GM21447 (cell line): ENCODE data around the gene KIF1A.
"Not testable (repeated sequence)": the region's sequence is repeated elsewhere in the genome, so short reads cannot be mapped to it uniquely, and the experiment has no call there.

Source experiments
- ATAC-seq: cut with Tn5 transposase; IDR thresholded peaks from one replicate; pipeline ENCODE4 v1.9.1; 2021; ENCODE audit not compliant: unreplicated experiment

KIF1A gene

DNA sequence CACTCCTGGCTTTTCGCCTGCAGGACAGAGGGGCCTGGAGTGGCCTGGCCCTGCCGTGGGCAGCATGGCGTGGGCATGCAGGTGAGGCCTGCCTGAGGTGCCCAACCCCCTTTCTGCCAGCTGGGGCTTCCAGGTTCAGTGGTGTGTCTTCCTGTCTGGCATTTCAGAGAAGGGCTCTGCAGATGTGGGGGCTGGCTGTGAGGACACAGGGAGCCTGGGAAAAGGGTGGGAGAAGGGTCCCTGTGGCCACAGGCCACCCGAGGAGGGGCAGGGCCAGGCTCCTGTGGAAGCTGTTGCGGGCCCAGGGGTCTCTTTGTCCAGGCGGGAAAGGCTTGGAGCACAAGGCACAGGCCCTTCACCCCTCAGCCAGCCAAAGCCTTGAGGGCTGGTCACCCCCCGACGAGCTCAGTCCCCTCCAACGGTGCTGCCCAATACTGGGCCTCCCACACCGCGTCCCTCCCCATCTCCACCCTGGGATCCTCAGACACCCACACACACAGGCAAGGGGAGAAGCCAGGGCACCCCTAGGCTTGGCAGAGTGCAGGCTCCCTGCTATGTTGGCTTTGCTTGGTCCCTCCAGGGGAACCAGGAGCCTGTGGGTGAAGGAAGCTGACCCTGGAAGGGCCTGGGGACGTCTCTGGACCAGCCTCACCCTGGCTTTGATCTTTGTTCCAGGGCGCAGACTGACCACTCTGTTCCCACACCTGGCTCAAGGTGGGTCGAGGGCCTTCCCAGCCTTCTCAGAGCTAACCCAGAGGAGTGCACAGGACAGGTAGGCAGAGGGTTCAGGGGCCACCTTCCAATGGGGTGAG, 132.1 kb downstream of the KIF1A start:
- no peak for ATAC-seq

DNA sequence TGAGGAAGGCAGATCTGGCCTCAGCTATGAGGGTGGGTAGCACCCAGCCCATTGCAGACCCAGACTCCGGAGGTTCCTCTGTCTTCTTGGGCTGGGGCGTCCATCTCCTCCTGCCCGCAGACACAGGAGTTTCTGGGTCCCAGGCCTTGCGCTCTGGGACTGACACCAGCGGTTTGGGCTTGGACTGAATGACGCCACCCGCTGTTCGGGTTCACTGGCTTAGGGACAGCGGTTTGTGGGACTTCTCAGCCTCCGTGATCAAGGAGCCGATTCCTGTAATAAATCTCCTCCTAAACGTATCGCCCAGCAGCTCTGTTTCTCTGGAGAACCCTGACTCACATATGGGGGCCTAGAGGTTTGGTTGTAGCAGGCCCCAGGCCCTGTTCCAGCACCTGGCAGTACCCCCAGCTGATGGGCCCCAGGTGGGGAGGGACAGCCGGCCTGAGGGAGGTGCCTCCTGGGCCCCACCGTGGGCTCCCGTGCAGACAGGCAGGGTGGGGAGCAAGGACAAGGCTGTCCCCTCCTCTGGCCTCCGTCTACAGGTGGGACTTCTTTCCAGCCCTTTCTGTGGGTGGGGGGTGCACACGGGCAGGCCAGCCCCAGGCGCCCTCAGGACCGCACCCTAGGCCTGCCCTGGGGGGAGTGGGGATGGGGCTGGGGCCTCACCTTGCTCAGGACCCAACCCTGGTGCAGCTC, 132.8 kb downstream of the KIF1A start:
- ATAC-seq, result no peak

DNA sequence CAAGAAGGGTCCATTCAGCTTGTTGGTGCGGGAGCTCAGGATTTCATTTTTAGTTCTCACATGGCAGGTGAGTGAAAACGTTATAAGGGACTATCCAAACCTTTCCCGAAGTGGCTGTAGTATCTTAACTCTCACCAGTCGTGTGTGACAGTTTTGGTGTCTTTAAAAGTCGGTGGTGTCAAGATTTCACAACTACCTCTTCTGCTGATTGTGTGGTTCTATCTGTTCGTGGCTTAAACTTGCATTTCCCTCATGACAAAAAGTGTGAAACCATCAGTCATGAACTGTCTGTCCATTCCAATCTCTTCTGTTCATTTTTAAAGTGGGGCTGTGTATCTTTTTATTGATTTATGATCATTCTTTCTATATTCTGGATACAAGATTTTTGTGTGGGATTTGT, 133.6 kb downstream of the KIF1A start:
- no peak for ATAC-seq

DNA sequence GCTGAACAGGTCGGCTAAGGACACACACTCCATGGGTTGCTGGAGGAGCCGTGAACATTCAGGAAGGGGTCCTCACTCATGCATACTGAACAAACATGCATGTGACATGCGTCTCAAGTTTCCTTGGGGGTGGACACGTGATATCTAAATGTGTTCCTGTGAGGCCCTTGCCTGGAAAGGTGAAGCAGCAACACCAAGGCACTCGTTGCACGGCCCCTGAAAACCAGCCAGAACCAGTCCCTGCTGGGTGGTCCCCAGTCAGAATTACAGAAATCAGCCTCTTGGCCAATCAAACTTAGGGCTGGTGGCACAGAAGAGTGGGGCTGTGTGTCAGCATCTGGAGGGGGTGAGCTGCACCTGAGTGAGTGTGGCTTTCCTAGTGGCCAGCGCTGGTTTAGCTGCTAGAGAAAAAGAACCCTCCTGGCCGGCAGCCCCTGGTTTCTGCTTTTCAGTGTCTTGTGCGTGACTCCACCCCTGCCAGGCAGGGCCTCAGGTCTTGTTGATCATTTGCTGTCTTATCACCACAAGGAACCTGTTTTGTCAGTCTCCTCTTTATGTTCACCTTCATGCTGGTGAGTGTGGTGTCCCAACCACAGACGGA, 134.1 kb downstream of the KIF1A start:
- ATAC-seq, result no peak

DNA sequence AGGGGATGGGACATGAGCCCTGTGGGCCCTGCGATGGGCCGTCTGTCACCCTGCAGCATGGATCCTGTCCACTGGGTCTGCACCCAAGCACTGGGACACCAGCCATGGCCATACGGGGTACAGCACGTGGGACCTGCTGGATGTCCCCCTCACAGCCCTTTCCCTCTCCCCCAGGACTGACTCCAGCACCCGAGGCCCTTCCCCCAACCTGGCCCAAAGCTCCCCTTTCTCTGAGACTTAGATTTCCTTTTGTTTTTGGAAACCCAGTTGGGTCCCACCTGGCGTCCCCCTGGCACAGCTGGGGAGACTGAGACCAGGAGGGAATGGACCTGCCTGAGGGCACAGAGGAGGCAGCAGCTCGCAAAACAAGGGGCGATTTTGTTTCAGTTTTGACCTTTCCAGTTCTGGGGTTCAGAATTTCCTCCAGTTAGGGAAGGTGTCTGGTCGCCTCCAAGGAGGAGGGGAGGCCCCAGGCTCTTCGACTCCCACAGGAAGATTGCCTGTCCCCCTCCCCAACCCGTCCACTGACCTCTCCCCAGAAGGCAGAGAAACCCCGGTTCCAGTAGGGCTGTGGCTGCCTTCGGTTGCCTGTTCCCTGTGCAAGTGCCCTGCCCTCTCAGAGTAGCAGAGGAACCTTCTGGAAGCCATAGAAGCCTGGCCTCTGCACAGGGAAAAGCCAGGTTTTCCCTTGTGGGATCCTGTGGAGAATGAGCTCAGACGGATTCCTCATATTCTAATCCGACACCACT, 135.9 kb downstream of the KIF1A start:
- ATAC-seq, result not testable (repeated sequence)

DNA sequence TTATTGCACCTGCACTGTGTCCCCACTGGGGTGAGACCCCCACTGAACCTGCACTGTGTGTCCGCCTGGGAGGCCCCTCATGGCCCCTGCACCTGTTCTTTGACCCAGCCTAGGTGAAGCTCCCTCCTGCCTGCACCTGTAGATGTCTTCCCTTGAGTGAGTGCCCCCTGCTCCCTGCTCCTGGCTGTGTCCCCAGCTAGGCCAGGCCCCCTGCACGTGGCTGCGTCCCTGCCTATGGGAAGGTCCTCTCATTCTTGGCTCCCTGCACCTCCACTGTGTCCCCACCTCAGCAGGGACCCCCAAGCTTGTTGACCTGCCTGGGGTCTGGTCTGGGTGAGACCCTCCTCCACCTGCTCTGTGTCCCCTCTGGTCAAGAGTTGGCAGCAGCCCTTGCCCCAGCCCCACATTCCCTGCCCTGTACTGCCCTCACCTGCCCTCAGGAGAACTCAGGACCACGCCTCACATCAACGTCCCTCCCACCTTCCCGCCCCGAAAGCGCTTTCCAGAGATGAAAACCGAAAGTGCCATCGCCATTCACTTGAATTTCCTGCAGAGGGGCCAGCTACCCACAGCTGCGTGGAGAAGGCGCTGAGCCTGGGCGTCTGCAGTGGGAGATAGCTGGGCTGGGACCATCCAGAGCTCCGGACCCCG, 136.6 kb downstream of the KIF1A start:
- ATAC-seq, result not testable (repeated sequence)

DNA sequence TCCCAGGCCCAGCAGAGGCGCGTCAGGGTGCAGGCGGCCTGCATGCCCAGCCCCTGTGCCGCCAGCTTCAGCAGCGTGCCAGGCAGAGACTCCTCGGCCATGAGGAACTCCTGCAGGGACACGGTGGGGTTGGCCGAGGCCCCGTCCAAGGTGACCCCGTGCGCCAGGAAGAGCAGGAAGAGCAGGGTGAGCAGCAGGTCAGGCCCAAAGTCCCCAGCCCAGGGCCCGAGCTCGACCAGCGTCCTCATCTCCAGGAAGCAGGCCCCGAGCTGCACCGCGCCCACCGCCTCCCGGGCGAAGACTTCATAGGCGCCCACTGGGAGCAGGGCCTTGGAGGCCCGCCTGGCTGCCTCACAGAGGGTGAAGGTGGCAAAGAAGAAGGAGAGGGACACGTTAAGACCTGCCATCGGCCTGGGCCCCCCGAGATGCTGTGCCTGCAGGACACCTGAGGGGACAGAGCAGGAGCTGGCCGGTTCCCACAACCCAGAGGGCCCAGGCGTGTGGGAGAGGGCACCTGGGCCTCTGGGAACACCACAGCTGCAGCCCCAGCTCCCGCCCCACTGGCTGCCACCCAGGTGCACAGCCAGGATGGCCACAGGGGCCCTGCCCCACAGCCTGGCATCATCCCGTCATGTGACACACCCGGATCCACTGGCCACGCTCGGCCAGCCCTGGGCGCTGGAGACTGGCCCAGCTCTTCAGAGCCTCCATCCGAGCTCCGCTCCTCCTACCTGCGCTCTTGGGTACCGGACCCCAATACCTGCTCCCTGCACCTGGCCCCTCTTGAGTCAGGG, 137.4 kb downstream of the KIF1A start, which contains the start of gene AQP12B:
Gene AQP12B (minus strand): TSS at position 455 of the 794 bp plus-strand sequence. CDS start 48 bp downstream, at position 407.
- not testable (repeated sequence) for ATAC-seq

DNA sequence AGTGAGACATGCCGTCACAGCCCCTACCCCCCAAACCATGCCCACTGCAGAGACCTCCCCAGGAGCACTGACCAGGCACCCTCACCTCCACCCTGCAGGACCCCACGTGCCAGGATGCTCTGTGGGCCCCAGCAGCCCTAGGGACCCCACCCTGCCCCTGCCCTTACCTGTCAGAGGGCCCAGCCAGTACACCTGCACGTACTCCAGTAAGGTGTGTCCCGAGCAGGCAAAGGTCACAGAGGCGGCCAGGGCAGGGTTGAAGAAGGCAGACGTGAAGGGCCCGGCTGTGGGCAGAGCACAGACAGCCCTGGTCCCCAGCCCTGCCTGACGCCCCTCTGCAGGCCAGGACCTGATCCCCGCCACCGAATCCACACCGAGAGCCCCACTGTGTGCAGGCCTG, 139.8 kb downstream of the KIF1A start:
- ATAC-seq, result not testable (repeated sequence)

DNA sequence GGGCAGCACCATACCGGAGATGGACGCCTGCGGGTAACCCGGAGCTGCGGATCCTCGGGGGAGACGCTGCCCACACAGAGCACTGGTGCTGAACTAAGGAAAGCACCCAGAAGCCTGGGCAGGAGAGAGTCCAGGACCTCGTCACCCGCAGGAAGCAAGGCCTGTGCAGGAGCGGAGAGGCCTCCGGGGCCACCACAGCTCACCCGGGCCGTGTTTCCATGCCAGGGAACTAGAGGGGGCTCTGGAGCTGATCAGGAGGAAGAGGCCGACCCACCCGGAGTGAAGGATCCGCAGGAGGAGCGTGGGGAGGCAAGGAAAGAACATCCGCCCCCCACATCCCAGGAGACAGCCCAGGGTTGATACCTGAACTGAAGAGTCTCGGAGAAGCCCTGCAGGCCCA, 141.1 kb downstream of the KIF1A start:
- not testable (repeated sequence) for ATAC-seq

DNA sequence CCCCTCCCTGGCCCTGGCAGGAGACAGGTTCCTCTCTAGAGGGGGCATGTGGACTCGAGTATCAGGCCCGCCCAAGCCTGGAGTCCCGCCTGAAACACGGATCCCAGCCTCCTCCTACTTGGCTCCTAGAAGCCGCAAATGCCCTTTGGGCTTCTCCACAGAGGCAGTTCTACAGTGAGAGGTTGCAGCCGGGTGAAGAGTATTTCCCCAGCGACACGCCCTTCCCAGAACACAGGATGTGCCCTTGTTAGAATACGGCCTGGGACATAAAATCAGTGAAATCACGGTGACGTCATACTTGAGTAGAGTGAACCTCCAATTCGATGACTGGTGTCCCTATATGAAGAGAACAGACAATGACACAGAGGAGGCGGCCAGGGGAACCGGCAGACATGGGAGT, 142.0 kb downstream of the KIF1A start:
- not testable (repeated sequence) for ATAC-seq

DNA sequence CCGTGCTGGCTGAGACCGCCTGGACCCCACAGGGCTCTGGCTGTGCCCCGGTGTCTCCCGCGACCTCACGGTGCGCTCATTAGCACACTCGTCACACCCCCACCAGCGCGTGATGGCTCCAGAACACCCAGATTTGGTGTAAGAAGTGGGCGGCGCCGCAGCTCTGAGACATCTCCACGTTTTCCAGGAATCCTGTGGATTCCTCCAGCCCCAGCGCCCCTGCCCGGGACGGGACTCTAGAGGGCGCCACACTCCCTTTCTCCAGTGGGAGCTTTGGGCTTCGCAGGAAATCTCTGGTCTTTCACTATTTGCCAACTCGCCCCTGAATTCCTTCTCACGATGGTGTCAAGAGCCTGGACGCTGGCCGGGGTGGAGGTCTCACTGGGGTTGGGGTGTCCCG, 144.7 kb downstream of the KIF1A start:
- ATAC-seq, result not testable (repeated sequence)

DNA sequence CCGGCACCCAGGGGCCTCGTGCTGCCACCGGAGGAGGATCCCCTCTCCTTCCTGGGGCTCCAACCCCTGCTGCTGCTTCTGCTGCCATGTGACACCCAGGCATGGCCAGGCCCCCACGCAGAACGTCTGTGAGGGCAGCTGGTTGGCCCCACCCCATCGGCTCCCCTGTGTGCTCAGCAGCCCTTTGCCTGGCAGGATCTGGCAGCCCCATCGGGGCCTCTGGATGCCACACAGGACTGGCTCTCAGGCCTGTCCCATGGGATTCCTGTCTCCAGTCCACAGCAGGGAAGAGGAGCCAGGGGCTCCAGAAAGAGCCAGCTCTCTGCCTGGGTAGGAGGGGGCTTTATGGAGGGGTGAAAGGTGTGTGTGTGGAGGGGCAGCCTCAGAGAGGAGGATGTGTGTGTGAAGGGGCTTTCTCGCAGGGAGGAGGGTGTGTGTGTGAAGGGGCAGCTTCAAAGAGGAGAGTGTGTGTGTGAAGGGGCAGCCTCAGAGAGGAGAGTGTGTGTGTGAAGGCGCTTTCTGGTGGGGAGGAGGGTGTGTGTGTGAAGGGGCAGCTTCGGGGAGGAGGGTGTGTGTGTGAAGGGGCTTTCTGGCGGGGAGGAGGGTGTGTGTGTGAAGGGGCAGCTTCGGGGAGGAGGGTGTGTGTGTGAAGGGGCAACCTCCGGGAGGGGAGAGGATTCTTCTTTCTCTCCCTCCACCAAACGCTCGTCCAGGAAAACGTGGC, 145.4 kb downstream of the KIF1A start:
- not testable (repeated sequence) for ATAC-seq

DNA sequence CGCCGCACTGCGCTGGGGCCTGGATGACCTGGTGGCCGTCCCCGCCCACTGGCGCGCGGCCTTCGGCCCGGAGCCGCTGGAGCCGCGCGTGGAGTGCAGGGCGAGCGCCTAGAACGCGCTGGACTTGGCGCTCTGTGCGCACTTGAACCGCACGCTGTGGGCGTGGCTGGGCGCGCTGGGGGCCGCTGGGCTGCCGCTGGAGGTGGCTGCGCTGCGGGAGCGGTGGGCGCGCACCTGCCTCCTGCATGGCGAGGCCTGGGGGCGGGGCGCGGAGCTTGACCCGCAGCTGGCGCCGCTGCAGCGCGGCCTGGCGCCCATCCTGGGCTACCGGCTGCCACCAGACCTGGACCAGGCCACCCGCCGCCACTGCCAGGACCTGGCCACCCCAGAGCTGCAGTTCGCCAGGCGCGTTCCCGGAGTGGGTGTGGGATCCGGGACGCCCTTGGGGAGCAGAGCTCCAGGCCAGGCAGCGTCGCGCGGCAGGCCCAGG, 147.3 kb downstream of the KIF1A start:
- ATAC-seq, result no peak

DNA sequence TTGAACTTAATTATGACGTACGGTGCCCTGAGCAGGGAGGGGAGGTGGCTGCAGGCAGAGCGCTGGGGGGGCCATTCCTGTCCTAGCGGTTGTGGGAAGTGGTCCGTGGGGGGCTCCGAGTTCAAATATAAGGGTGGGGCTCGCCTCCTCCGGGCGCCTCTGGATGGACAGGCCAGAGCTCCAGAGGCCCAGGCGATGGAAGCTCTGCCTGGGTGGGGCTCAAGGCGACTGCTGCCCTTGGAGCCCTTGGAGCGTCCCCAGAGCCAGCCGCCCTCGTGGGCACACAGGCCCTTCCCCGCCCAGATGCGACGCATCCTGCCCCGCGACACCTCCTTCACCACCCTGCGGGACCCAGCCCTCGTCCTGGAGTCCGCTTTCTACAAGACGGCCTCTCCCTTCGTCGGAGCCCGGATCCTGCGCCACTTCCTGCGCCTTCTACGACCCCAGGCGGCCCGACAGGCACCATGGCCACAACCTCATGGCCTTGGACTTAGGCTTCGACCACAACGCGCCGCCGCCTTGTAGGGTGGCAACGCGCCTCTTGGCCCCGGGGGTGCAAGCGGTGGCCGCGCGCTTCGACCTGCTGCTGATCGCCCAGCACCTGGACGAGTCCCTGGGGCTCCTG, 147.8 kb downstream of the KIF1A start:
- ATAC-seq, result no peak

DNA sequence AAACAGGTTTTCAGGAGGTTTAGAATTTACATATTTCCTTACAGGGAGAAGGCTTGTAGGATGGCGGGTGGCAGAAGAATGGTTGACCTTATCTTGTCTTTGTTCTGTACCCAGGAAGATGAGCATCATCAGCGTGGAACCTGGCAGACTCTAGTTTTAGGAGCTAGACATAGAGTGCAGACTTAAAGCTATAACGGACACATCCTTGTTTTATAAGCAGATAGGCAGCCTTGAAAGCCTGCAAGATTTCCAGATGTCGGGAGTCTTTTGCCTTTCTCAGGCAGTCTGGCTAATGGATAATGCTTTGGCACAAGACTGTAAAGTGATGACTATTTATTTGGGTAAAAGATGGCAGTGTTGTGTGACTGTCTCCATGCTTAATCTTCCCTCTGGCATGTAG, 149.1 kb downstream of the KIF1A start:
- no peak for ATAC-seq

DNA sequence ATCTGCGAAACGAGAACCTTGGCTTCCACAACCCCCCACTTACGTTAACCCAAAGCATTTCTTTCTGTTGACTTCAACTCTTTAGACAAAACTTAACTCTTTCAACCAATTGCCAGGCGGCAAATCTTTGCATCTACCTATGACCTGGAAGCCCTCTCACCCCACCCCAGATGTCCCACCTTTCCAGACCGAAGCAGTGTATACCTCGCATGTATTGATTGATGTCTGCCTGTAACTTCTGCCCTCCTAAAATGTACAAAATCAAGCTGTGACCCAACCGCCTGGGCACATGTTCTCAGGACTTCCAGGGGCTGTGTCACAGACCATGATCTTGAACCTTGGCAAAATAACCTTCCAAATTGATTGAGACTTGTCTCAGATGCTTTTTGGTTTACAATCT, 149.6 kb downstream of the KIF1A start:
- ATAC-seq, result no peak

DNA sequence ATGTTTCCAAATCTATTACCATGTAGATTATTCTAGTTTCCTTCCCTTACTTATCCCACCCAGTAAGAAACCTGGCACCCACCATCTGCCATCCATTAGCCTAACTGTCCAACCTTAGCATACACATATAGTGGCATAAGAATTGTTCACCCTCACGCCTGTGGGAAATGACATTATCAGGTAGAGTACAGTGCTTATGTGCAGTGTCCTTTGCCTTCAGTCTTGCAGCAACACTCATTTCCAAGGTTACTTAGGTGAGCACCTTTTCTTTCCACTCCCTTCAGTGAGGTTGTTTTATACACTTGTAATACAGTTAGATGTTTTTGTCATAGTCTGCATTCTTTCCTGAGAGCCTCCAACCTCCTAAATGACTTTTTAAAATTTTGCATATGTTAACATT, 155.4 kb downstream of the KIF1A start:
- ATAC-seq, result no peak
